ENCODE data around the gene WDCP. TPM values are rescaled to one million over a fixed set of nuclear protein-coding genes. Genes with fewer than 3 reads are reported as not detected.

WDCP gene
- total RNA-seq, 1 experiment from 2014 or later: 36.9 TPM

DNA sequence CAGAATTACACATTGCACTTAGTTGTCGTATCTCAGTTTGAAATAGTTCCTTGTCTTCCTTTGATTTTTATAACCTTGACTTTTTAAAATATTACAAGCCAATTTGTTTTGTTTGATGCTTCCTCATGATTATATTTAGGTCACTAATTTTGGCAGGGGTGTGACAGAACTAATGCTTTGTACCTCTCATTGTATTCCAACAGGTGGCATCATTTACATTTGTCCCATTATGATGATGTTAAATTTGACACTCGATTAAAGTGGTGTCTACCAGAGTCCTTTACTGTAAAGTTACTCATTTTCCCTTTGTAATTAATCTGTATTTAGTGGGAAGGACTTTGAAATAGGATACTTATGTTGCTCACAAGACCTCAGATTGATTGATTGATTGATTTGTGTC, 58.8 kb downstream of the WDCP start:
- H4K91ac ChIP-seq (ENCODE audit: insufficient read length, low read depth, low read length): no peak overlapping the region
- no peaks in the 10 kb centered on the region for H3K23me2 ChIP-seq (ENCODE audit: insufficient read length, low read depth, low read length, poor library complexity, severe bottlenecking)
- no peaks in the 10 kb centered on the region for H3K27me3 ChIP-seq (ENCODE audit: insufficient read depth, low read length)
- H3K27ac Mint-ChIP-seq: peak overlapping the region in 1 of 3 experiments; percentile 0; a peak in 1 of 7 replicates
- H3K9me3 ChIP-seq (ENCODE audit: control insufficient read depth, low read depth, low read length): no peaks in the 10 kb centered on the region
- DNase-seq: no peak
- H3K79me2 ChIP-seq (ENCODE audit: insufficient read depth, low read length): no peaks in the 10 kb centered on the region
- no peak overlapping the region for H2BK12ac ChIP-seq (ENCODE audit: insufficient read length, low read depth, low read length)
- H4K5ac ChIP-seq (ENCODE audit: insufficient read length, low read depth, low read length): no peak overlapping the region
- peaks cover 0 to 25% (median 9%) of the 10 kb centered on the region in 3 experiments; a peak in 5 of 7 replicates for H3K36me3 Mint-ChIP-seq (ENCODE audit: insufficient read depth in 1 of 3, low read depth in 3 of 3)
- H3K4ac ChIP-seq (ENCODE audit: low read depth, low read length): no peak overlapping the region
- TF ChIP-seq, protein P1, sequence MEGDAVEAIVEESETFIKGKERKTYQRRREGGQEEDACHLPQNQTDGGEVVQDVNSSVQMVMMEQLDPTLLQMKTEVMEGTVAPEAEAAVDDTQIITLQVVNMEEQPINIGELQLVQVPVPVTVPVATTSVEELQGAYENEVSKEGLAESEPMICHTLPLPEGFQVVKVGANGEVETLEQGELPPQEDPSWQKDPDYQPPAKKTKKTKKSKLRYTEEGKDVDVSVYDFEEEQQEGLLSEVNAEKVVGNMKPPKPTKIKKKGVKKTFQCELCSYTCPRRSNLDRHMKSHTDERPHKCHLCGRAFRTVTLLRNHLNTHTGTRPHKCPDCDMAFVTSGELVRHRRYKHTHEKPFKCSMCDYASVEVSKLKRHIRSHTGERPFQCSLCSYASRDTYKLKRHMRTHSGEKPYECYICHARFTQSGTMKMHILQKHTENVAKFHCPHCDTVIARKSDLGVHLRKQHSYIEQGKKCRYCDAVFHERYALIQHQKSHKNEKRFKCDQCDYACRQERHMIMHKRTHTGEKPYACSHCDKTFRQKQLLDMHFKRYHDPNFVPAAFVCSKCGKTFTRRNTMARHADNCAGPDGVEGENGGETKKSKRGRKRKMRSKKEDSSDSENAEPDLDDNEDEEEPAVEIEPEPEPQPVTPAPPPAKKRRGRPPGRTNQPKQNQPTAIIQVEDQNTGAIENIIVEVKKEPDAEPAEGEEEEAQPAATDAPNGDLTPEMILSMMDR (conservative IDR thresholded peaks at IDR 0.05): peak; percentile 33; the same call in 1 of the 3 replicates
- H3K4me3 Mint-ChIP-seq: no peak overlapping the region
- peaks cover 13 to 14% of the 10 kb centered on the region in 2 experiments for H3K4me1 Mint-ChIP-seq
- H3K4me1 ChIP-seq (ENCODE audit: insufficient read depth, low read length): no peaks in the 10 kb centered on the region
- no peak overlapping the region for H3K4me2 ChIP-seq (ENCODE audit: insufficient read depth, insufficient read length, low read length)
- no peak overlapping the region for H2AK5ac ChIP-seq (ENCODE audit: insufficient read length, low read length)
- no peaks in the 10 kb centered on the region for H3K79me1 ChIP-seq (ENCODE audit: insufficient read depth, low read depth, low read length, poor library complexity, severe bottlenecking)
- no peak overlapping the region for H3K14ac ChIP-seq (ENCODE audit: insufficient read depth, low read length)
- no peak overlapping the region for H3K23ac ChIP-seq (ENCODE audit: insufficient read length, low read depth, low read length)
- H2BK15ac ChIP-seq (ENCODE audit: low read depth, low read length): no peak overlapping the region
- H2BK20ac ChIP-seq (ENCODE audit: low read depth, low read length, poor library complexity, severe bottlenecking): no peak overlapping the region
- H3T11ph ChIP-seq (ENCODE audit: low read length): no peak overlapping the region
- WGBS (ENCODE audit: extremely low coverage, insufficient read length, low lambda C conversion rate): no CpG with 5 or more reads among the region's 2 CpGs
- no peaks in the 10 kb centered on the region for H4K20me1 ChIP-seq (ENCODE audit: control insufficient read depth, insufficient read depth, insufficient read length)
- no peaks in the 10 kb centered on the region for H3K9me3 Mint-ChIP-seq
- H3K18ac ChIP-seq (ENCODE audit: insufficient read length, low read depth, low read length): no peak overlapping the region
- no peak overlapping the region for H3K56ac ChIP-seq (ENCODE audit: insufficient read length, low read depth, low read length)
- H2BK120ac ChIP-seq (ENCODE audit: low read depth, low read length, poor library complexity, severe bottlenecking): no peak overlapping the region
- H3K27ac ChIP-seq (ENCODE audit: insufficient read length, low read depth, low read length): no peak overlapping the region
- no peak overlapping the region for H2BK5ac ChIP-seq (ENCODE audit: insufficient read length, low read length)
- H4K8ac ChIP-seq (replicated peaks; ENCODE audit: insufficient read length, low read depth, low read length): no peak overlapping the region
- no peak overlapping the region for H3K9ac ChIP-seq (ENCODE audit: extremely low read depth, insufficient read length, low read length)
- no peaks in the 10 kb centered on the region for H3K27me3 Mint-ChIP-seq (ENCODE audit: low read depth)
- no peak overlapping the region for H2AFZ ChIP-seq (ENCODE audit: low read length)

Other genes with a start within 250 kb of the WDCP start
- gene ATAD2B, start 120.3 kb downstream of the WDCP start, total RNA-seq (2021): 17.5 and 21.4 TPM in 2 replicates
- gene UBXN2A, start 106.9 kb downstream of the WDCP start, total RNA-seq (2021): 19.7 and 20.0 TPM in 2 replicates
- gene MFSD2B, start 37.3 kb downstream of the WDCP start, total RNA-seq (2021): 0.42 and 1.3 TPM in 2 replicates
- 59.7 and 61.6 TPM in 2 replicates for gene FKBP1B, start 2.4 kb upstream of the WDCP start, total RNA-seq (2021)
- 130 and 132 TPM in 2 replicates for gene SF3B6, start 28.9 kb upstream of the WDCP start, total RNA-seq (2021)
- gene TP53I3, start 37.4 kb upstream of the WDCP start, total RNA-seq (2021): 45.7 and 48.1 TPM in 2 replicates
- not detected in 2 replicates for gene PFN4, start 75.9 kb upstream of the WDCP start, total RNA-seq (2021)
- gene FAM228B, start 76.1 kb upstream of the WDCP start, total RNA-seq (2021): 6.5 and 6.7 TPM in 2 replicates
- gene FAM228A, start 127.7 kb upstream of the WDCP start, total RNA-seq (2021): not detected in 2 replicates